Stimulated activated CD8-positive, alpha-beta memory T cell treated with anti-CD3 and anti-CD28 coated beads, Interleukin-4, amount 100 ng/mL, for 4 hours (primary cell): ENCODE measurements around the gene GTF2F1.
A peak's percentile ranks its signal among the peaks of the same experiment; 100 is the strongest.
"Not testable (repeated sequence)": the region's sequence is repeated elsewhere in the genome, so short reads cannot be mapped to it uniquely, and the experiment has no call there.

Source experiments
- DNase-seq, 2 donors: peaks; one replicate each; pipeline ENCODE4 v3.0.0-alpha.2; 2020; ENCODE audit warnings: low read depth in 2 of 2, low spot score in 1 of 2

The GTF2F1 gene

GRCh38 chr19:6387372-6387771 lies 5.6 kb downstream of the GTF2F1 start:
- no peak for DNase-seq

DNA sequence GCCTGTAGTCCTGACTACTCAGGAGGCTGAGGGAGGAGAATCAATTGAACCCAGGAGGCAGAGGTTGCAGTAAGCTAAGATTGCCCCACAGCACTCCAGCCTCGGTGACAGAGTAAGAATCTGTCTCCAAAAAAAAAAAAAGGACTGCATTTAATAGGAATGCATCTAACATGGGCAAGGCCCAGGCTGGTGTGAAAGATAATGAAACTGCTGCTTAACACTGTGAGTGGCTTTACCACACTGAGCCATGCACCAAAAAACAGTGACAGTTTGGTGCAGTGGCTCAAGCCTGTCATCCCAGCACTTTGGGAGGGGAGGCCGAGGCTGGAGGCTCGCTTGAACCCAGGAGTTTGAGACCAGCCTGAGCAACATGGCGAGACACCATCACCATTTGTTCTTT lies 8.6 kb downstream of the GTF2F1 start:
- no peak for DNase-seq

DNA sequence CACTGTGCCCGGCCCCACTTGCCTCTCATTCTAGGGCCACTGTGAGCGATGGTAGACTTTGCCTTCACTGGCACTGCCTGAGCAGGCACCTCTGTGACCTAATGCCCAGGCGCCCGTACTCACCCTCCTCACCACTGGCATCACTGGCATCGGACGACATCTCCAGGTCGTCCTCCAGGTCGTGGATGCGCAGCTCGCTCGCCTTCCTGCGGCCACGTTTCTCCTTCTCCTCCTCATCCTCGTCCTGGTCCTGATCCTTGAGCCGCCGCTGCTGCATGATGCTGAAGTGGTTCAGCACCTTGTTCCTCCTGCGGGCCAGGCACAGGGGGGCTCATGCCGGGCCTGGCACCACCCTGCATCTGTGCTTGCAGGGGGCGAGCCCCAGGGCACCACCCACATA lies 9.8 kb downstream of the GTF2F1 start:
- DNase-seq = no peak

GRCh38 chr19:6381030-6381750 lies 11.8 kb downstream of the GTF2F1 start:
- DNase-seq = no peak

- no peak for DNase-seq
Observed at GRCh38 chr19:6379744-6380143, 13.2 kb downstream of the GTF2F1 start.

DNA sequence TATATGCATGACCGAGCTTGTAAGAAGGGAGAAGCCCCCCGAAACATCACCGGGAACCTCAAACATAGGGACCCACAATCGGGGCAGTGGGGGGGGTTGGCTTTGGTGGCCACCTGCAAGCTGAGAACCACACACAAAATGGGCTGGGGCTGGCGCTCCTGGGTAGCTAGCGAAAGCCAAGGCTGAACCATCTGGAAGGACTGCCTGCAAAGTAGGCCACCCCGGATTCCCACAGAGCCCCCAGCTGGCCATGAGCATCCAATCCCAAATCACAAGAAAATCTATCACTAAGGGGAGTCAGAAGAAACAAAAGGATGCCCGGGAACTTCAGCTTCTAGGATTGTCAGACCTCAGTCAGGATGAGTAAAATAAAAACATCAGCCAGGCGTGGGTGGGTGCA lies 14.5 kb downstream of the GTF2F1 start:
- DNase-seq = no peak

- DNase-seq = no peak
Observed at GRCh38 chr19:6378041-6378440, 14.9 kb downstream of the GTF2F1 start.

DNA sequence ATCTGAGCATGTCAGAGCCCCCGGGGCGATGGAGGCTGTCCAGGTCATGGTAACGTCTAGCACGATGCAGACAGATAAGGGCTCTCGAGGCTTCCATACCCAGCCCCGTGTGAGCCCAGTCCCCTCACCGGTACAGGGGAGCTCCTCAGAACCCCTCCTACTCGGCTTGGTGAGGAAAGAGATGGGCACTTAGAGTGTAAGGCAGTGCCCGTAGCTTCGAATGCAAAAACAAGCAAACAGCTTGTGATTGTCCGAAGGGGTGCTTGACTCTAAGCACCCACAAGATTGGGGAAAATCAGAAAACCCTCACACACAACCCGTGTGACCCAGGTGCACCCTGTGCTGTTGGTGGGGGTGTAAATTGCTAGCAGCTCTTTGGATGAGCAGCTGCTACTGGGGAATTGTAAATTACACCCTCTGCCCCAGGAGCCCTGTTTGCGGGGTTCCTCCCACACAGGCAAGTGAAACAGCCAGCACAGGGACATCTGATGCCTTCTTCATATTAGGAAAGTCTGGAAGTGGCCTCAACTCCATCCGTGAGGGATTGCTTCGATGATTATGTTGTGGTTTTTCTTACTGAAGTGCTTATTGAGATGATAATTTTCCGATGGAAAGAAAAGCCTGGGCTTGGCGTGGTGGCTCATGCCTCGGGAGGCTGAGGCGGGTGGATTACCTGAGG lies 16.3 kb downstream of the GTF2F1 start:
- no peak for DNase-seq

- no peak for DNase-seq
Observed at GRCh38 chr19:6375411-6376010, 17.5 kb downstream of the GTF2F1 start, which contains the start of gene PSPN. Gene PSPN, minus strand, starts transcription at chr19:6375933. Its CDS starts 84 bp downstream, at chr19:6375849.

- no peak for DNase-seq
Observed at GRCh38 chr19:6374711-6375410, 18.1 kb downstream of the GTF2F1 start.

GRCh38 chr19:6374161-6374709 lies 18.7 kb downstream of the GTF2F1 start:
- DNase-seq = no peak

- no peak for DNase-seq
Observed at GRCh38 chr19:6373813-6374108, 19.2 kb downstream of the GTF2F1 start.

DNA sequence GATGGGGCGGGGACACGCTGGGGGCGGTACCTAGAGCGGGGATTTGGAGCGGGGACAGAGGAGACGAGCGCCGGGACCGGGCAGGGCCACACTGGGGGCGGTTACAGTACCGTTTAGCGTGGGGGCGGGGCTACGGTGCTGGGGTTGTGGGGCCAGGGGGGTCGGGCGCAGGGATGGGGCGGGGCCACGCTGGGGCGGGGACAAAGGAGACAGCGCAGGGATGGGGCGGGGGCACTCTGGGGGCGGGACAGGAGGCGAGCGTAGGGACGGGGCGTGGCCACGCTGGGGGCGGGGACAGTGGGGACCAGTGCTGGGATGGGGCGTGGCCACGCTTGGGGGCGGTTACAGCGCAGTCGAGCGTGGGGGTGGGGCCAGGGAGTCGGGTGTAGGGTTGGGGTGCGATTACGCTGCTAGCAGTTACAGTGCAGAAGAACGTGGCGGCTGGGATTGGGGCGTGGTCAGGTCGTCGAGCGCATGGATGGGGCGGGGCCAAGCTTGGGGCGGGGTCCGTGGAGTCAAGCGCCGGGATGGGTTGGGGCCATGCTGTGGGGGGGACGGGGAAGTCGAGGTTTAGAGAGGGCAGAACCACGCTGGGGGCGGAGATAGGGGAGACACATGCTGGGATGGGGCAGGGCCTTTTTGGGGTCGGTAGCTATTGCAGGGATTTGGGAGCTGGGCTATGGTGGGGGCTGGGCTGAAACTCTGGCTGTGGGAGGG lies 19.7 kb downstream of the GTF2F1 start:
- DNase-seq = peak; percentile 95

GRCh38 chr19:6372594-6373095 lies 20.3 kb downstream of the GTF2F1 start, which contains the start of gene ALKBH7:
Gene ALKBH7, plus strand, starts transcription at chr19:6372794. Its CDS starts 27 bp downstream, at chr19:6372821.
- peak; percentile 87 to 94 for DNase-seq

DNA sequence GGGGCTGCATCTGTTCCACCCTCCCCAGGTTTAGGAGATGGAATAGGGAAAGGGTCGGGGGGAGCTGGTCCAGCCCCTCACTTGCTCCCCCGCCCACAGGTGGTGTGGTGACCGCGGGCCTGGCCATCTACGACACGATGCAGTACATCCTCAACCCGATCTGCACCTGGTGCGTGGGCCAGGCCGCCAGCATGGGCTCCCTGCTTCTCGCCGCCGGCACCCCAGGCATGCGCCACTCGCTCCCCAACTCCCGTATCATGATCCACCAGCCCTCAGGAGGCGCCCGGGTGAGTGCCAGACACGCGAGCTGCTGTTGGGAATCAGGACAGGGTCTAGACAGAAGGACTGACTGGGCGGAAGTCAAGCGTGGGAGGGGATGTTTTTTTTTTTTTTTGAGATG lies 28.6 kb downstream of the GTF2F1 start:
- no peak for DNase-seq

- DNase-seq = no peak
Observed at GRCh38 chr19:6362351-6362801, 30.6 kb downstream of the GTF2F1 start.

DNA sequence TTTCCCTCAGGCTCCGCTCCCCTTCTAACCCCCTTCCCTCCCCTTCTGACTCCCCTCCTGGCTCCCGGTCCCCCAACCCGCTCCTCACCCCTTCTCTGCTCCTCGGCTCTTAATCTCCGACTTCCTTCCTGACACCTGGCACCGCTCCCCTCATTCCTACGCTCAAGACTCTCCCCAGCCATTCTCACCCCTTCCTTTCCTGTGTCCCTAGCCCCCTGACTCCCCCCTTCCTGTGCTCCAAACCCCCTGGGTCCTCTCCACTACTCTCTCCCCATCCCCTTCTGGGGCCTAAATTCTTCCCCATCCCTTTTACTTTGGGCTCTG lies 31.0 kb downstream of the GTF2F1 start:
- DNase-seq = no peak

- DNase-seq = not testable (repeated sequence)
Observed at GRCh38 chr19:6360857-6361216, 32.1 kb downstream of the GTF2F1 start.

DNA sequence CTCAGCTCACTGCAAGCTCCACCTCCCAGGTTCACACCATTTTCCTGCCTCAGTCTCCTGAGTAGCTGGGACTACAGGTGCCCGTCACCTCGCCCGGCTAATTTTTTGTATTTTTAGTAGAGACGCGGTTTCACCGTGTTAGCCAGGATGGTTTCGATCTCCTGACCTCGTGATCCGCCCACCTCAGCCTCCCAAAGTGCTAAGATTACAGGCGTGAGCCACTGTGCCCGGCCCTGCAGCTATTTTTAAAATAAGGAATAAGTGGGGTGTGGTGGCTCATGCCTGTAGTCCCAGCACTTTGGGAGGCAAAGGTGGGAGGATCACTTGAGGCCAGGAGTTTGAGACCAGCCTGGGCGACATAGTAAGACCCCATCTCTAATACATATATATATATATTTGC lies 32.5 kb downstream of the GTF2F1 start:
- not testable (repeated sequence) for DNase-seq

DNA sequence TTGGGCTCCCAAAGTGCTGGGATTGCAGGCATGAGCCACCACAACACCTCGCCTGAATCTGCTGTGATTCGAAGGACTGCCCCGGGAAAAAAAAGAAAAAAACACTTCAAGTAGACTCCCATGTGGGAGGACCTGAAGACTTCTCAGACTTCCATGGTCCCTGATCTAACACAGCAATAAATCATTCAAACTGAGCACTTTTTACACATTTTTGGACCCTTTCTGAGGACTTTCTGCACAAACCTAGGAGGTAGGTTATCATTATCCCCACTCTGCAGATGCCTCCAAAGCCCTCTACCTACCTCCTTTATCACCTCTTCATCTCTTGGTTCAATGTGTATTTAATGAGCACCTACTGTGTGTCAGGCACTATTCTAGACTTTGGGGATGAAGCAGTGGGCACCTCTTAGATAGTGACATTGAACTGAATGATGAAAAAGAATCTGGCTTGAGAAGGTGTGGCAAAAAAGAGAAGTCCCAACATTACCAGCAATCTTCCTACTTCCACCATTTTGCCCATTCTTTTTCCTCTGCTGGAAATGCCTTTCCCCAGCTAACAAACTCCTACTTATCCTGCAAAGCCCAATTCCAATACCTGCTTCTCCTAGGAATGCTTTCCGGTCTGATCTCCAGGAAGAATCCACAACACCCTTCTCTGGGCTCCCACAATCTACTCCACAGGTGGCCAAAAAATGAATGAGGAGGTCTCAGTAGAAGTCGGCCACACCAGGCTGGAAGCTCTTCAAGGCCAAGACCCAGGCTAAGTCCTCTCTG lies 33.2 kb downstream of the GTF2F1 start:
- no peak for DNase-seq
